NOMO-1 (cell line): ENCODE measurements around the gene ZNF627.
"Not testable (repeated sequence)": the region's sequence is repeated elsewhere in the genome, so short reads cannot be mapped to it uniquely, and the experiment has no call there.

Experiments used
- DNase-seq, 2 experiments: peaks; one replicate each; lab custom pipeline; 2025; ENCODE audit not compliant: unreplicated experiment in 2 of 2; lab: John Stamatoyannopoulos, UW

Gene ZNF627

DNA sequence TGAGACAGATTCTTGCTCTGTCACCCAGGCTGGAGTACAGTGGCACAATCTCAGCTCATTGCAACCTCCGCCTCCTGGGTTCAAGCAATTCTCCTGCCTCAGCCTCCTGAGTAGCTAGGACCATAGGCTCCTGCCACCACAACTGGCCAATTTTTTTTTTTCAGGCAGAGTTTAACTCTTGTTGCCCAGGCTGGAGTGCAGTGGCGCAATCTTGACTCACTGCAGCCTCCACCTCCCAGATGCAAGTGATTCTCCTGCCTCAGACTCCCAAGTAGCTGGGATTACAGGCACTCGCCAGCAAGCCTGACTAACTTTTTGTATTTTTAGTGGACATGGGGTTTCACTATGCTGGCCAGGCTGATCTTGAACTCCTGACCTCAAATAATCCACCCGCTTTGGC, 23.5 kb upstream of the ZNF627 start:
- DNase-seq, result not testable (repeated sequence)

DNA sequence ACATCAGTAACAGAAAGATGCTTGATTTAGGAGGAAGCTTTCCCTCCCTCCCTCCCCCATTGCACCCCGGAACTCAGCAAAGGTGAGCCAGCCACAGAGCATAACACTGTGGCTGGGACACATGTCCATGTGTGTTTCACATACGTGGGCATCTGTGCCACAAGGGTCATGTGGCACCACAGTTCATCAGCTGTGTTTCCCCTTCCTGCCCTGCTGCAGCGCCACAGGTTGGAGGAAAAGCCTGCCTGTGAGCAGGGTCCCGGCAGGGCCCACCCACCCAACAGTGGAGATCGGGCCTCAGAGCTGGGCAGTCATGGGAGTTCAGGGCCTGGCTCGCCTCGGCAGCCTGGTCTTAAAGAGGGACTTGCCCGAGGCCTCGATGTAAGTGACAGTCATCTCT, 22.6 kb upstream of the ZNF627 start:
- DNase-seq, result no peak

DNA sequence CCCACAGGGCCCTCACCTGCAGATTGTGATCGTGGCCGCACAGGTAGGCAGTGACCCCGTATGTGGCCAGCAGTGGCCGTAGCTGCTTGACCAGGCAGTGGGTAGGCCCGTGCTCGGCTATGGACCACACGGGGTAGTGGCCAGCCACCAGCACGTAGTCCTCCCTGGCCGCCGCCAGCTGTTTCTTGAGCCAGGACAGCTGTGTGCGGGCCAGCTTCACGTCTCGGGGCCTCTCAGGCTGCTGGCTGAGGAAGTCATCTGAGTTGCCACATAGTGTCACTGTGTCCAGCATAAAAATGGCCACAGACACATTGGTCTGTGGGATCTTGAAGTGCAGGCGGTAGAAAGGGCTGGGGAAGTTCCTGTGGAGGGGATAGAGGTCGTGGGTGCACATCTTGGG, 21.1 kb upstream of the ZNF627 start:
- DNase-seq, result no peak

DNA sequence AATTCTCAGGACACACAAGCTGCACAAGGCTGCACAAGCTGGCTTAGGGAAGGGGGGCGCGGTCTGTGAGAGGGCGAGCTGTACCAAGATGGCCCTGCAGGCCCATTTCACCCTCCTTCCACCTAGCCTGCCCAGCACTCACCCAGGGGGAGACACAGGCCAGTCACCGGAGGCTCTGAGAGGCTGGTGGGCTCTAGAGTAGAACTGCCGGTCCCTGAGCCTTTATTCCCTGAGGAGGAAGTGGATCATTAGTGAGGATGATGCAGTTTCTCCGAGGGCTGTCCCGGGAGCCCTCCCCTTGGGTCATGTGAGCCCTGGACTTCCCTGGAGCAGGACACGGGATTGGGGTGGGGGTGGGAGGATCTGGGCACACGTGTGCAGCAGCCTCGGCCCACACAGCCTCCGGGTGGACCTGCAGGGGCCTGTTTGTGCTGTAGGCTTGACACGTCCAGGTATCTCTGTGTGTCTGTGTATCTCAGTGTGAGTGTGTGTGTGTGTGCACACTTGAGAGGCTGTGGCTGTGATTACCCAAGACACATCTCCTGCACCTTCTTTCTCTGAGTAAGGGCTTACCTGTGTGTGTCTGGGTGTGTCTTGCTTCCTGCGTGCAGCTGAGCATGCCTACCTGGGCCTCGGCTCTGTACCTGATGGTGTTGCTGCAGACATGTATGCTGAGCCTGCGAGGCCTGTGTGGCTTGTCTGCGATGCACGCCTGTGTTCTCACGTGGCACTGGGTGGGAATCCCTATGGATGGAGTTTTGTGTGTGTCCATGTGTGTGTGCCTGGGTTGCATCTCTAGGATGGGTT, 19.6 kb upstream of the ZNF627 start, which contains the start of gene ACP5:
TSS of gene ACP5 (minus strand) at position 195 of the 807 bp plus-strand sequence. CDS start 328 bp downstream, outside the sequence.
- DNase-seq, result no peak

DNA sequence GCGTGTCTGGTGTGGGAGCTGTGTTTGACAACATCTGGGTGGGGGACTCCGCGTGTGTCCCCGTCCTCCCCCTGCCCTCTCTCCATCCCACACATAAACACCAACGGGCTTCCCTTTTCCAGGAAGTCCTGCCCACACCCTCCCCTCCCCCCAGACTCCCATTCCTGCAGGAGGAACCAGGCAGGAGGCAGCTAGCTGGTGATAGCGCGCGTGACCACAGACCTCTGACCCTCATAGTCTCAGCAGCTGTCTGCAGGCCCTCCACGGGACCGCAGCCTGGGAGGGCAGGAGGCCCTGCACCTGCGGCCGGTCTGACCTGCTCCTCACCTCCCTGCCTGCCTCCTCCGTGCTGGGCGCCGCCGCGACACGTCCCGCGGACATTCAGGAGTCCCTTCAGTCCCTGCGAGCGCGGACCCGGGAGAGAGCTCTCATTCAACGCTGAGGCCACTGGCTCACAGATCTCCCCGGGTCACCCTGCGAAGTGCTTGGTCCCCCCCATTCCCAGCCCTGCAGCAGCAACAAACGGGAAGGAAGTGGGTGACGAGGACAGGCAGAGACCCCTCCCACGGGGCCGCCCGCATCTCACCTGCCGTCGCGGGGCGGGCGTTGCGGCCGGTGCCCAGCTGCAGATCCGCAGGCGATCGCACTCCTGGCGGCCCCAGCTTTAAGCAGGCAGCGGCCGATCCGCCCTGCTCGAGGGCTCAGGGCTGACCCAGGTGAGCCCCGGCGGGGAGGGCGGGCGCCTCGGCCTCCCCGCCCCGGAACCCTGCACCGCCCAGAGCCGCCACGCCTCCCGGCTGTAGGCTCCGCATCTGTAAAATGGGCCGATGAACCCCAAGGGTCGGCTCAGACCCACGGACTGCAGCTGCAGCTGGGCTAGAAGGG, 18.8 kb upstream of the ZNF627 start:
- DNase-seq, result no peak

DNA sequence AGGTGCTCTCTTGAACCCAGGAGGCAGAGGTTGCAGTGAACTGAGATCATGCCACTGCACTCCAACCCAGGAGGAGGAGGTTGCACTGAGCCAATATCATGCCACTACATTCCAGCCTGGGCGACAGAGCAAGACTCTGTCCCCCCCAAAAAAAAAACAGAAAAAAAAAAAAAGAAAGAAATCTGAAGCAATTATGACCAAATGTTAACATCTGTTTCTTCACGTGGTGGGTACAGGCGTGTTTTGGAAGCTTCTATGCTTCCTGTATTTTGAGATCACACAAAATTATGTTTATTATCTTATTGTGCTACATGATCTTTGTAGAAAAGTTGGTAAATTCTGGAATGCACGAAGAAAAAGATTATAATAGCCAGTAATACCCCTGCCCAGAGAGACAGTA, 17.2 kb upstream of the ZNF627 start:
- peak in 1 of 2 experiments; percentile 13 for DNase-seq

DNA sequence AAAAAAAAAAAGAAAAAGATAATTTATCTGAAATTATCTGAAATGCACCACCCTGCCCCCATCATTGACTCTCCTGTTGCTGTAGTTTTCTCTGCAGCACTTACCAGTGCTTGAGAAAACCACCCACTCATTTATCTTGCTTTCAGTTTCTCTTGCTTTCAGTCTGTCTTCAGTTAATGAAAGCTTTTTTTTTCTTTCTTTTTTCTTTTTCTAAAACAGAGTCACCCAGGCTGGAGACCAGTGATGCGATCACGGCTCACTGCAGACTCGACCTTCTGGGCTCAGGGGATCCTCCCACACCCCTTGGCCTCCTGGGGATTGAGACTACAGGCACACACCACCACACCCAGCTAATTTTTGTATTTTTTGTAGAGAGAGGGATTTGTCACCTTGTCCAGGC, 15.5 kb upstream of the ZNF627 start:
- DNase-seq, result peak in 1 of 2 experiments; percentile 48

DNA sequence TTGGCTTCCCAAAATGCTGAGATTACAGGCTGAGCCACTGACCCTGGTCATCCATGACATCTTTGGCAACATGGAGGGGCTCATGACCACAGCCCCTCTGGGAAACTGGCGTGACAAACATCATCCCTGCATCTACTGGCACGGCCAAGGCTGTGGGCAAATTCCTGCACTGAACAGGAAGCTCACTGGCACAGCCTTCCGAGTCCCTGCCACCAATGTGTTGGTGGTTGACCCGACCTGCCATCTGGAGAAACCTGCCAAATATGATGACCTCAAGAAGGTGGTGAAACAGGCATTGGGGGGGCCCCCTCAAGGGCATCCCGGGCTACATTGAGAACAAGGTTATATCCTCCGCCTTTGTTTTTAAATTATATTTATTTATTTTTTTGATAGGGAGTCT, 11.0 kb upstream of the ZNF627 start:
- DNase-seq, result no peak

DNA sequence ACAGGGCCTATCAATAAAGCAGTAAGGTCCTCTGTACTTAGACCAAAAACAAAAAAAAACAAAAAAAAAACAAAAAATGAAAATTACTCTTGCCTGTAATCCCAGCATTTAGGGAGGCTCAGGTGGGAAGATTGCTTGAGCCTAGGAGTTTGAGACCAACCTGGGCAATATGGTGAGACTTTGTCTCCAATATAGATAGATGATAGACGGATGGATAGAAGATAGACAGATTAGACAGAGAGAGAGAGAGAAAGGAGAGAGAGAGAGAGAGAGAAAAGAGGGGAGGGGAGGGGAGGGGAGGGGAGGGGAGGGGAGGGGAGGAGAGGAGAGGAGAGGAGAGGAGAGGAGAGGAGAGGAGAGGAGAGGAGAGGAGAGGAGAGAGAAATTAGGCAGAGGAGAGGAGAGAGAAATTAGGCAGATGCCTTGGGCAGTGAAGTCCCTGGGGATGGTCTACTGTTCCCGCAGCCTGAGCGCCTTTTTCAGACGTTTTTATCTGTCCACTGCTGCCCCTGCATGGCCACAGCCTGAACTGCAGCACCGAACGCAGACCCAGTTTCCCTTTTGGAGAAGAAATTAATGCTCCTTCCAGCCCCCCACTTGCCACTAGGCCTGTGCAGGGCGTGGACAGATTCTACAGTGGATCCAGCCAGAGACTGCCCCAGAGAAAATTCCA, 9.8 kb upstream of the ZNF627 start:
- peak; percentile 62 to 75 for DNase-seq

DNA sequence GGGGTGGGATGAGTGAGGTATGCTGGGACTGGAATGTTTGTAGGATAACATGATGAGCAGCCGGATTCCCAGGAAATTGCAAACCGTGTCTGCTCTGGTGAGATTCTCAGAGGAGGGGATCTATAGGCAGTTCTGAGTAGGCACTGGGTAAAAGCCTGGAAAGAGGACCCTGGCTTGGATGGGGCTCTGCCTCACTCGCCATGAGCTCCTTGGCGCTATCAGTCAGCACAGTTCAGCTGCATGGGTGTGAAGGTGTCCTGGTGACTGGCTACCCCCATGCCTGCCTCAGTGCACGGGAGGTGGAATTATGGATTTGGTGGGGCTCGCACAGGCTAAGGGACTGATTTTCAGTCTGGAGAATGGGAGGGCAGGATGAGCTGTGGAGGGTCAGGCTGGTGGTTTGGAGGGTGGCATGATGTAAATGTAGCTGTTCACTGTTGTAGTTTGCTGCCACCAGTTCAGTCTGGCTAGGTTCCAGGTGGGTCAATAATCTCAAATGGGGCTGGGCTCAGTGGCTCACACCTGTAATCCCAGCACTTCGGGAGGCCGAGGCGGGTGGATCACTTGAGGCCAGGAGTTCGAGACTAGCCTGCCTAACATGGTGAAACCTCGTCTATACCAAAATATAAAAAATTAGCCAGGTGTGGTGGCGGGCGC, 9.2 kb upstream of the ZNF627 start:
- no peak for DNase-seq

DNA sequence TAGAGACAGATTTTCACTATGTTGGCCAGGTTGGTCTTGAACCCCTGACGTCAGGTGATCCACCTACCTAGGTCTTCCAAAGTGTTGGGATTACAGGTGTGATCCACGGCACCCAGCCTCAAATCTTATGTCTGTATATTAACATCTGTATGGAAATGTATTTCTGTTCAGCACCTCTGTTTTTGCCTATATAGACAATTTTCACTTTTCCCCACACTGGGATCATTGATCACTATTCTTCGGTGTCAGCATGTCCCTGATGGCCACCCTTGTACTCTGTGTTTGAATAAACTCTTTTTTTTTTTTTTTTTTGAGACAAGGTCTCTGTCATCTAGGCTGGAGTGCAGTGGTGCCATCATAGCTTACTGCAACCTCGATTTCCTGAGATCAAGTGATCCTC, 3.2 kb upstream of the ZNF627 start:
- no peak for DNase-seq

DNA sequence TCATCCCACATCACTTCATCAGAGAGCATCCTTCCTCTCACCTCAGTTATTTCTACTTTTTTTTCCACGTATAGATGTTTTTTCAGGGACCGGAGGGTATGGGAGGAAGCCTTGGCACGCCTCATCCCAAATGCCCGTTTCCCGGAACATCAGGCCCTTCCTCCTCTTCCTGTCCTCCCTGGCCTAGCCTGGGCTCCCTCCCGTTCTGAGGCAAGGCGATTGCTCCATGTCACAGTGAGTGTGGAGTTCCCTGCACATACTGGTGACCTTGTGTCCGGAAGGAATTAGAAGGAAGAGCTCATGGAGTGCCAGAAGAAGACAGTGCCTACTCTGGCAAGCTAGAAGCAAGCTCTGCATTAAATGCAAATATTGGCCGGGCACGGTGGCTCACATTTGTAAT, 1.1 kb upstream of the ZNF627 start:
- no peak for DNase-seq

DNA sequence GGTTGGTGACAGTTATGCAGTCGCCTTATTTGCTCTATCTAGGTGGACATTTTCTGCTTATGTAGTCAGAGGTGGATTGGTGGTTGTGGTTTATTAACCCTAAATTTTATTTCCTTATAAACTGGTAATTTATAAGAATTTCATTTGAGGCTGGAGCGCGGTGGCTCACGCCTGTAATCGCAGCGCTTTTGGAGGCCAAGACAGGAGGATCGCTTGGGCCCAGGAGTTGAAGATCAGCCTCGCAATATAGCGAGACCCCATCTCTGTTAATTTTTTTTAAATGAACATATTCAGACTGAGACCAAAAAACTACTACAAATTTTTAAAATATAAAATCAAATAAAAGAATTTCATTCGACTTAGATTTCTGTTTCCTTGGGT, 810 bp downstream of the ZNF627 start:
- no peak for DNase-seq

DNA sequence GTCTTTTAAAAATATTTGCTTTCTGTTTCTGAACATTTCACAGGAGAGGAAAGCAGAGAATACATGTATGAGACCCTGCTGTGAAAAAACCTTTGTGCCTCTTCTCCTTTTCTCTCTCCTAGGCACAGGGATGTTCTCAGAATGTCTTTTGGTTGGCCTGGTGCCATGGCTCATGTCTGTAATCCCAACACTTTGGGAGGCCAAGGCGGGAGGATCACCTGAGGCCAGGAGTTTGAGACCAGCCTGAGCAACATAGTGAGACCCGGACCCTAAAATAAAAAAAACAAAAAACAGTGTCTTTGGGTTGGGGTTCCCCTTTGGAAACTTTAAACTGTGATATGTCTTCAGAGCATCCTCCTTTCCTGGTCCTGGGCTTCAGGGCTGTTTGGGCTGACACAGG, 1.5 kb downstream of the ZNF627 start:
- no peak for DNase-seq

DNA sequence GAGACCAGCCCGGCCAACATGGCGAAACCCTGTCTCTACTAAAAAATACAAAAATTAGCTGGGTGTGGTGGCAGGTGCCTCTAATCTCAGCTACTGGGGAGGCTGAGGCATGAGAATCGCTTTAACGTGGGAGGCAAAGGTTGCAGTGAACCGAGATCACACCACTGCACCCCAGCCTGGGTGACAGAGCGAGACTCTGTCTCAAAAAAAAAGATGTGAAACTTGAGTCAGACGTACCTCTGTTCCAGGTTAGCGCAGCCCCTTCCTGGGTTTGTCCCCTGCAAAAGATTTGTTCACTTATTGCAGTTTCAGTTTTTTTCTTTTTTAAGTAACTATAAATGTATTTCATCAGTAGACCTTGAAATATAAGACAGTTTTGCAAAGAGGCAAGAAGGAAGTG, 2.4 kb downstream of the ZNF627 start:
- not testable (repeated sequence) for DNase-seq

DNA sequence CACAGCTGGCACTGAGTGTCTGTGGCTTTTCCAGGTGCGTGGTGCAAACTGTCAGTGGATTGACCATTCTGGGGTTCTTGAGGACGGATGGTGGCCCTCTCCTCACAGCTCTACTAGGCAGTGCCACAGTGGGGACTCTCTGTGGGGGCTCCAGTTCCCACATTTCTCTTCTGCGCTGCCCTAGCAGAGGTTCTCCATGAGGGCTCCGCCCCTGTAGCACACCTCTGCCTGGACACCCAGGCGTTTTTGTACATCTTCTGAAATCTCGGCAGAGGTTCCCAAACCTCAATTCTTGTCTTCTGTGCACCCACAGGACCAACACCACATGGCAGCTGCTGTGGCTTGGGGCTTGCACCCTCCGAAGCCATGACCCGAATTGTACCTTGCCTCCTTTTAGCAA, 9.2 kb downstream of the ZNF627 start:
- no peak for DNase-seq

DNA sequence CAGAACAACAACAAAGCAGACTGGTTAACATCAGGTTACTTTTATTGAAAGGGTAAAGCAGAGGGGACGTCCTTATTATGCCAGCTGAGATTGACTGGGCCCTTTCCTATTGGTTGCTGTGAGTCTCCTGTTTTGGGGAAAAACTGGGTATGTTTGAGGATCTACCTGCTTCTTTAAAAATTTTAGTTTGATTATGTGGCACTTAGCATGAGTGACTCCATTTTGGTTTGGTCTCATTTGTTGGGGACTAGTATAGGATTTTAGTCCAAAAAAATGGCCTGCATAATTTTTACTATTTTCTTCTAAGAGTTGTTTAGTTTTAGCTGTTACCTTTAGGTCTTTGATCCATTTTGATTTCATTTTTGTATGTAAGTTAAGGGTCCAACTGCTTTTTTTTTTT, 14.4 kb downstream of the ZNF627 start:
- no peak for DNase-seq

DNA sequence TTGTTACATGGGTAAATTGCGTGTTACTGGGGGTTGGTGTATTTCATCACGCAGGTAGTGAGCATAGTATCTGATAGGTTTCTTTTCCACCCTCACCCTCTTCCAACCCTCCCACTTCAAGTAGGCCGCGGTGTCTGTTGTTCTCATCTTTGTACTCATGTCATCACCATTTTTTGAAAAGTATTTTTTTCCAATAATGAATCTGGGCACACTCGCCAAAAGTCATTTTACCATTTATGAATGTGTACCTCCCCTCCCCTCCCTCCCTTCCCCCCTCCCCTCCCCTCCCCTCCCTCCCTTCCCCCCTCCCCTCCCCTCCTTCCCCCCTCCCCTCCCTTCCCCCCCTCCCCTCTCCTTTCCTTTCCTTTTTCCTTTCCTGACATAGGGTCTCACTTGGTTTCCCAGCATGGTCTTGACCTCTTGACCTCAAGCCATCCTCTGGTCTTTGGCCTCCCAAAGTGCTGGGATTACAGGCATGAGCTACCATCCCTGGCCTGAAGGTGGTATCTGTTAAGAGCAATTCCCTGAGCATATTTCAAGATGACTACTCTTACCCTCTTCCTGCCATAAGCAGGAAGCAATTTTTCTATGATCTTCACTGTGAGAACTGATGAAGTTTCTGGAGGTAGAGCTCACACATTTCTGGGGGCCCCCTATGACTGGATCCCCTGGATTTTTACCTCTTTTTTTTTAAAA, 15.7 kb downstream of the ZNF627 start:
- DNase-seq, result no peak

DNA sequence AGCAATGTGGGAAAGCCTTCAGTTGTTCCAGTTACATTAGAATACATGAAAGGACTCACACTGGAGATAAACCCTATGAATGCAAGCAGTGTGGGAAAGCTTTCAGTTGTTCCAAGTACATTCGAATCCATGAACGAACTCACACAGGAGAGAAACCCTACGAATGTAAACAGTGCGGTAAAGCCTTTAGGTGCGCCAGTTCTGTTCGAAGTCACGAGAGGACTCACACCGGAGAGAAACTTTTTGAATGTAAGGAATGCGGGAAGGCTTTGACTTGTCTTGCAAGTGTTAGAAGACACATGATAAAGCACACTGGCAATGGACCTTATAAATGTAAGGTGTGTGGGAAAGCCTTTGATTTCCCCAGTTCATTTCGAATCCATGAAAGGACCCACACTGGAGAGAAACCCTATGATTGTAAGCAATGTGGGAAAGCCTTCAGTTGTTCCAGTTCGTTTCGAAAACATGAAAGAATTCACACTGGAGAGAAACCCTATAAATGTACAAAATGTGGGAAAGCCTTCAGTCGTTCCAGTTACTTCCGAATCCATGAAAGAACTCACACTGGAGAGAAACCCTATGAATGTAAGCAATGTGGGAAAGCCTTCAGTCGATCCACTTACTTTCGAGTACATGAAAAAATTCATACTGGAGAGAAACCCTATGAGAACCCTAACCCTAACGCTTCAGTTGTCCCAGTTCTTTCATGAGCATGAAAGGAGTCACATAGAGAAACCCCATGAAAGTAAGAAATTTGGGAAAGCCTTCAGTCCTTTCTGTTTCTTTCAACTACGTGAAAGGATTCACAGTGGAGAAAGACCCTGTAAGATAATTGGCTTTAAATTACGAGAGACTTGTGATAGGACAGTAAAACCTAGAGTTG, 20.1 kb downstream of the ZNF627 start:
- DNase-seq, result no peak
